HCT116 (cell line): ENCODE data around the gene PBXIP1. TPM values are rescaled to one million over a fixed set of nuclear protein-coding genes. Genes with fewer than 3 reads are reported as not detected.

Experiments used
- ATAC-seq: fragments of 200-7000 bp; cut with Tn5 transposase; 2 replicates; pipeline ENCODE4 v1.9.1; 2020; ENCODE audit warnings: mild to moderate bottlenecking, moderate library complexity
- BruUV-seq: library from RNA; stranded (reverse); fragments of 400-500 nt; replicated peaks from 2 replicates; lab custom pipeline; 2021; lab: Mats Ljungman, UMichigan
- CTCF ChIA-PET: fragments of 300-600 bp; sonication (Branson Sonifier 250); formaldehyde crosslinking; loops from one replicate; lab custom pipeline; 2021; ENCODE audit warnings: antibody characterized with exemption; lab: Charles Lee
- POLR2A ChIA-PET: fragments of 300-600, 350-600 bp; sonication (Branson Sonifier 250); formaldehyde crosslinking; loops from one replicate; lab custom pipeline; 2021; ENCODE audit warnings: antibody characterized with exemption; lab: Charles Lee
- RAD21 ChIA-PET, 2 experiments: fragments of 300-600 bp; sonication (Branson Sonifier 250); formaldehyde crosslinking; loops; one replicate each; lab custom pipeline; 2023; ENCODE audit warnings: low total read pairs in 2 of 2; ENCODE audit not compliant: uncharacterized antibody in 2 of 2, unreplicated experiment in 2 of 2, low non-redundant PET in 1 of 2; lab: Charles Lee
- DNase-seq: peaks from one replicate; pipeline ENCODE4 v3.0.0-alpha.2; 2010; ENCODE audit warnings: low read depth, low spot score
- H2AFZ ChIP-seq: fragments of 200-600 bp; shearing (Covaris generic), sonication (generic); 2 replicates; pipeline ENCODE4 v1.6.1; 2017; ENCODE audit warnings: low read depth, mixed run types, mixed read lengths, antibody characterized with exemption, low read length; ENCODE audit not compliant: poor library complexity, severe bottlenecking
- H3K27ac ChIP-seq: 2 replicates; pipeline ENCODE4 v1.5.1; 2012; ENCODE audit warnings: low read depth, low read length
- H3K27me3 ChIP-seq: fragments of 200-600 bp; sonication (generic); 2 replicates; pipeline ENCODE4 v1.6.1; 2016; ENCODE audit warnings: mixed run types, low read length, mixed read lengths; ENCODE audit not compliant: insufficient read depth
- H3K36me3 ChIP-seq, 2 experiments: fragments of 200-500 bp in 1 of 2; fragments of 200-600 bp in 1 of 2; sonication (Bioruptor generic) in 1 of 2; sonication (generic) in 1 of 2; 2 replicates each; pipeline versions ENCODE4 v1.5.1 to v1.6.1; 2014 to 2016; ENCODE audit warnings: low read length in 2 of 2, inconsistent platforms in 1 of 2, mixed read lengths in 1 of 2, mixed run types in 1 of 2; ENCODE audit not compliant: insufficient read depth in 2 of 2, control insufficient read depth in 1 of 2
- H3K4me1 ChIP-seq, 2 experiments: fragments of 200-600 bp in 1 of 2; sonication (generic) in 1 of 2; 2 replicates each; pipeline versions ENCODE4 v1.5.1 to v1.6.1; 2012 to 2017; ENCODE audit warnings: low read length in 2 of 2, inconsistent platforms in 1 of 2, mild to moderate bottlenecking in 1 of 2, mixed read lengths in 1 of 2, mixed run types in 1 of 2, moderate library complexity in 1 of 2; ENCODE audit not compliant: insufficient read depth in 2 of 2, control insufficient read depth in 1 of 2
- H3K4me2 ChIP-seq: fragments of 200-600 bp; sonication (generic); 2 replicates; pipeline ENCODE4 v1.6.1; 2017; ENCODE audit warnings: mixed run types, low read length, mixed read lengths
- H3K4me3 ChIP-seq, 2 experiments: fragments of 200-600 bp in 1 of 2; sonication (generic) in 1 of 2; replicated peaks in 1 of 2; 2 replicates each; pipeline ENCODE4 v1.5.1; 2011 to 2016; ENCODE audit warnings: low read length in 2 of 2, control low read depth in 1 of 2, low read depth in 1 of 2, mild to moderate bottlenecking in 1 of 2, mixed read lengths in 1 of 2, mixed run types in 1 of 2
- H3K79me2 ChIP-seq: fragments of 200-600 bp; sonication (generic); 2 replicates; pipeline ENCODE4 v1.6.1; 2017; ENCODE audit warnings: mild to moderate bottlenecking, mixed run types, low read length, moderate library complexity, mixed read lengths; ENCODE audit not compliant: insufficient read depth
- H3K9ac ChIP-seq: fragments of 200-600 bp; sonication (generic); 2 replicates; pipeline ENCODE4 v1.6.1; 2016; ENCODE audit warnings: low read length, mixed read lengths
- H3K9me2 ChIP-seq: fragments of 200-600 bp; sonication (generic), shearing (Covaris generic); 2 replicates; pipeline ENCODE4 v1.6.1; 2017; ENCODE audit warnings: mixed run types, mild to moderate bottlenecking, moderate library complexity; ENCODE audit not compliant: insufficient read depth
- H3K9me3 ChIP-seq, 2 experiments: fragments of 200-500 bp in 1 of 2; fragments of 200-600 bp in 1 of 2; sonication (Bioruptor generic) in 1 of 2; sonication (generic) in 1 of 2; 2 replicates each; pipeline ENCODE4 v1.6.1; 2014 to 2017; ENCODE audit warnings: low read length in 2 of 2, mixed read lengths in 2 of 2, inconsistent platforms in 1 of 2, low read depth in 1 of 2, mild to moderate bottlenecking in 1 of 2, mixed run types in 1 of 2, moderate library complexity in 1 of 2; ENCODE audit not compliant: control insufficient read depth in 1 of 2, insufficient read depth in 1 of 2
- H4K20me1 ChIP-seq: fragments of 200-600 bp; sonication (generic), shearing (Covaris generic); 2 replicates; pipeline ENCODE4 v1.6.1; 2017; ENCODE audit warnings: mixed run types, mild to moderate bottlenecking, moderate library complexity; ENCODE audit not compliant: insufficient read depth
- CBX3 ChIP-seq: IDR thresholded peaks from 2 replicates; pipeline ENCODE4 v1.6.1; 2012; ENCODE audit warnings: low read depth
- CTCF ChIP-seq, 3 experiments: fragments of 200-600 bp in 1 of 3; sonication (generic) in 1 of 3; IDR thresholded peaks in 2 of 3; conservative IDR thresholded peaks in 1 of 3; 2 replicates each; pipeline ENCODE4 v1.5.1; 2012 to 2017; ENCODE audit warnings: low read depth in 2 of 3, low read length in 2 of 3, antibody characterized with exemption in 1 of 3, borderline replicate concordance in 1 of 3, control low read depth in 1 of 3, mild to moderate bottlenecking in 1 of 3, mixed read lengths in 1 of 3, mixed run types in 1 of 3, moderate library complexity in 1 of 3; ENCODE audit not compliant: insufficient read depth in 1 of 3
- EGR1 ChIP-seq: IDR thresholded peaks from 2 replicates; pipeline ENCODE4 v1.6.1; 2012; ENCODE audit warnings: low read depth
- EZH2 ChIP-seq: fragments of 200-600 bp; sonication (generic); IDR thresholded peaks from 2 replicates; pipeline ENCODE4 v1.6.1; 2017; ENCODE audit warnings: antibody characterized with exemption, mixed run types
- MAX ChIP-seq: IDR thresholded peaks from 2 replicates; pipeline ENCODE4 v1.6.1; 2012
- SP1 ChIP-seq: IDR thresholded peaks from 2 replicates; pipeline ENCODE4 v1.6.1; 2012; ENCODE audit warnings: low read depth
- YY1 ChIP-seq: IDR thresholded peaks from 2 replicates; pipeline ENCODE4 v1.6.1; 2011; ENCODE audit warnings: low read length, low read depth, moderate library complexity, mild to moderate bottlenecking; ENCODE audit not compliant: insufficient replicate concordance; ENCODE audit errors: extremely low read depth
- ZBTB33 ChIP-seq: IDR thresholded peaks from 2 replicates; pipeline ENCODE4 v1.6.1; 2011; ENCODE audit warnings: mild to moderate bottlenecking, low read length, moderate library complexity; ENCODE audit not compliant: insufficient replicate concordance; ENCODE audit errors: extremely low read depth
- intact Hi-C: fragments of 100-400 bp; cut with micrococcal nuclease; formaldehyde crosslinking; loops from 2 replicates; pipeline ENCODE4 v1.10.0; 2022
- total RNA-seq: library from RNA; stranded (reverse); gene quantifications from one replicate; pipeline ENCODE4 v1.2.1, GENCODE V29; 2021; ENCODE audit not compliant: unreplicated experiment
- TF ChIP-seq, protein P1 (sequence below): IDR thresholded peaks from 2 replicates; pipeline ENCODE4 v1.6.1; 2012; ENCODE audit warnings: low read depth
- TF ChIP-seq, protein P2 (sequence below): IDR thresholded peaks from 2 replicates; pipeline ENCODE4 v1.6.1; 2012

Gene PBXIP1
- total RNA-seq, 1 experiment from 2014 or later = 12.6 TPM

DNA sequence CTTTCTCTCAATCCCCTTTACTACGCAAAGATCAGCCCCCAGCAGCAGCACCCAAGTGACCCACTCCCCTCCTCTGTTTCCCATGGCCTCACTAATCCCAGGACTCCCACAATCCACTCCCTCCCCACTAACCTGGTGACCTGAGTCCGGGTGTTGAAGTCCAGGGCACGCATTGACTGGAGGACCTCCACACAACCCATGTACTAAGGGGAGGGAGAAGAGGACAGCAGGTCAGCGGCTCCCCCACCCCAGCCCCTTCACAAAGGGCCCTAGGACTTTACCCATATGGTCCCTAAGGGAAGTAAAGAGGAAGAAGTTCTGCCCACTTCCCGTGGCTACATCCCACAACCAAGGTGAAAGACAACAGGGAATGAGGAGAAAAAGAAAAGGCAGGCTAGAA, 13.3 kb upstream of the PBXIP1 start:
- Histone ChIP-seq H3K36me3 (peaks cover 17 to 46% of the 10 kb centered on the region in 2 experiments; a peak in 3 of 4 replicates), H3K4me1 (peaks cover 33 to 61% of the 10 kb centered on the region in 2 experiments), H3K9me3 (no peaks in the 10 kb centered on the region), H3K4me3 (peak overlapping the region; percentile 40 to 70; a peak in 3 of 4 replicates), H3K79me2 (peaks cover 76% of the 10 kb centered on the region), H3K4me2 (peak overlapping the region; percentile 90), H2AFZ (no peak overlapping the region), H4K20me1 (no peaks in the 10 kb centered on the region), H3K27me3 (no peaks in the 10 kb centered on the region), H3K9ac (peak overlapping the region; percentile 86), H3K27ac (peak overlapping the region; percentile 86), H3K9me2 (no peaks in the 10 kb centered on the region)
- ChIA-PET POLR2A (no interaction called here), RAD21 (no interaction called here), CTCF (no interaction called here)
- ATAC-seq = no peak
- BruUV-seq = no TSS peak
- intact Hi-C loops = no loop called here
- no peak for TF ChIP-seq MAX
- no peak for TF ChIP-seq CTCF (IDR thresholded peaks at IDR 0.05 in 2 of 3, conservative IDR thresholded peaks at IDR 0.05 in 1 of 3; ENCODE audit: borderline replicate concordance in 1 of 3, insufficient read depth in 1 of 3, low read depth in 2 of 3, low read length in 2 of 3)
- no peak for TF ChIP-seq YY1
- no peak for TF ChIP-seq ZBTB33
- TF ChIP-seq, protein P1, sequence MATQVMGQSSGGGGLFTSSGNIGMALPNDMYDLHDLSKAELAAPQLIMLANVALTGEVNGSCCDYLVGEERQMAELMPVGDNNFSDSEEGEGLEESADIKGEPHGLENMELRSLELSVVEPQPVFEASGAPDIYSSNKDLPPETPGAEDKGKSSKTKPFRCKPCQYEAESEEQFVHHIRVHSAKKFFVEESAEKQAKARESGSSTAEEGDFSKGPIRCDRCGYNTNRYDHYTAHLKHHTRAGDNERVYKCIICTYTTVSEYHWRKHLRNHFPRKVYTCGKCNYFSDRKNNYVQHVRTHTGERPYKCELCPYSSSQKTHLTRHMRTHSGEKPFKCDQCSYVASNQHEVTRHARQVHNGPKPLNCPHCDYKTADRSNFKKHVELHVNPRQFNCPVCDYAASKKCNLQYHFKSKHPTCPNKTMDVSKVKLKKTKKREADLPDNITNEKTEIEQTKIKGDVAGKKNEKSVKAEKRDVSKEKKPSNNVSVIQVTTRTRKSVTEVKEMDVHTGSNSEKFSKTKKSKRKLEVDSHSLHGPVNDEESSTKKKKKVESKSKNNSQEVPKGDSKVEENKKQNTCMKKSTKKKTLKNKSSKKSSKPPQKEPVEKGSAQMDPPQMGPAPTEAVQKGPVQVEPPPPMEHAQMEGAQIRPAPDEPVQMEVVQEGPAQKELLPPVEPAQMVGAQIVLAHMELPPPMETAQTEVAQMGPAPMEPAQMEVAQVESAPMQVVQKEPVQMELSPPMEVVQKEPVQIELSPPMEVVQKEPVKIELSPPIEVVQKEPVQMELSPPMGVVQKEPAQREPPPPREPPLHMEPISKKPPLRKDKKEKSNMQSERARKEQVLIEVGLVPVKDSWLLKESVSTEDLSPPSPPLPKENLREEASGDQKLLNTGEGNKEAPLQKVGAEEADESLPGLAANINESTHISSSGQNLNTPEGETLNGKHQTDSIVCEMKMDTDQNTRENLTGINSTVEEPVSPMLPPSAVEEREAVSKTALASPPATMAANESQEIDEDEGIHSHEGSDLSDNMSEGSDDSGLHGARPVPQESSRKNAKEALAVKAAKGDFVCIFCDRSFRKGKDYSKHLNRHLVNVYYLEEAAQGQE = no peak
- no peak for TF ChIP-seq CBX3
- TF ChIP-seq, protein P2, sequence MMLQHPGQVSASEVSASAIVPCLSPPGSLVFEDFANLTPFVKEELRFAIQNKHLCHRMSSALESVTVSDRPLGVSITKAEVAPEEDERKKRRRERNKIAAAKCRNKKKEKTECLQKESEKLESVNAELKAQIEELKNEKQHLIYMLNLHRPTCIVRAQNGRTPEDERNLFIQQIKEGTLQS = no peak
- no peak for TF ChIP-seq SP1
- TF ChIP-seq EZH2 = no peak
- no peak for TF ChIP-seq EGR1
- no peak for DNase-seq
